Measurements from ENCODE around the gene APLNR. TPM values are rescaled to one million over a fixed set of nuclear protein-coding genes. Genes with fewer than 3 reads are reported as not detected.

The APLNR gene
- total RNA-seq, 2 experiments from 2014 or later, result not detected

DNA sequence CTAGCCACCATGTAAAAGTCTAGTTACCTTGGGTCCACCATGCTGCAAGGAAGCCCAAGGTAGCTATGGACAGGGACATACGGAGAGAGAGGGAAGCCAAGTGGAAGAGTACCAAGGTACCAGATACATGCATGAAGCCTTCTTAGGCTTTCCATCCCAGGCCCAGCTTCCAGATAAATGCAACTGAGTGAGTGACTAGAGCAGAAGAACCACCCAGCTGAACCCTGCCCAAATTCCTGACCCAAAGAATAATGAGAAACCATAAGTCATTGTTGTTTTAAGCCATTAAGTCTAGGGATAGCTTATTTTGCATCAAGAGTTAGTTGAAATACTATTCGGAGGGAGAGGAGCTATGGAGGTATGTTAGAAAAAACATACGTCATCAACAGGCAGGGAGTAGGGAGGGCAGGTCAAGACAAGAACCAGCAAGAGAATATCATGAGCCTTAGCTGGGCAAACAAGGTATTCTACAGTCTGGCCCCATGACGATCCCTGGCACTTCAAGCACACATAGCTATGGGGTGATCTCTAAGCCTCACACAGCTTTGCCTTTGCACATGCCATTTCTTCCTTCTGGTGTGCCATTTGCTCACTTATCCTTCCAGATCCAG is 36.5 kb upstream of the APLNR start:
- ATAC-seq (no peak), DNase-seq (no peak)
- intact Hi-C loops (cut with DNase I, micrococcal nuclease), result loop anchor here in 1 of 2 experiments (10.0 kb wide), 1 partner anchor 159 kb away; no protein-coding TSS in a partner anchor
- ChIA-PET POLR2A (no interaction called here), CTCF (interaction anchor here (1.2 kb wide), 1 partner anchor 21 kb away, joined by 6 read pairs; no protein-coding TSS in a partner anchor)
- H3K4me3 Mint-ChIP-seq, result no peak overlapping the region
- H3K9me3 Mint-ChIP-seq (ENCODE audit: low read depth), result peaks cover 7% of the 10 kb centered on the region
- H3K27me3 Mint-ChIP-seq, result peaks cover 28% of the 10 kb centered on the region
- H3K27ac Mint-ChIP-seq, result no peak overlapping the region
- peaks cover 2% of the 10 kb centered on the region for H3K4me1 Mint-ChIP-seq
- no peaks in the 10 kb centered on the region for H3K36me3 Mint-ChIP-seq (ENCODE audit: low read depth)

DNA sequence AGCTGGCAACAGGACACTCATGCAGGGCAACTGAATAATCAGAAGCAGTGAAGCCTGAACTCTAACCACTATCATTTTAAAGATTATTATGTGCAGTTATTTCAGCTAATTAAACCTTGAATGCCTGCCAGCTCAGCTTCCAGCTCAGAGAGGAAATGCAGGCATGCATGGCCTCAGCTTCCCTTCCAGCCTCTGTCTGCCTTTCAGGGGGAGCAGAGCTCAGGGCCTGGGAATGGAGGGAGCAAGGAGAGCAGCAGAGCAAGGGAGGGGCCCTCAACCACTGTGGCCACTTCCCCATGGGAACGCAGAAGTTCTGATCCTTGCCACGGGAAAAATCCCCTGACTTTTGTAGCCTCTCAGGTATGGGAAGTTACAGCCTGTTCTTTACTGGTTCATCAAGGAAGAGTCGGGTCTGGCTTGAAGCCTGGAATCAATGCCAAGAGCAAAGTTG is 32.5 kb upstream of the APLNR start:
- Mint-ChIP-seq H3K4me1 (no peaks in the 10 kb centered on the region), H3K9me3 (ENCODE audit: low read depth) (peaks cover 15% of the 10 kb centered on the region), H3K27ac (no peak overlapping the region), H3K4me3 (no peak overlapping the region), H3K36me3 (ENCODE audit: low read depth) (no peaks in the 10 kb centered on the region), H3K27me3 (peaks cover 18% of the 10 kb centered on the region)
- ChIA-PET POLR2A (no interaction called here), CTCF (interaction anchor here (0.7 to 1.4 kb wide), 5 partner anchors 7 to 150 kb away, joined by 3 to 4 read pairs (median 4); no protein-coding TSS in a partner anchor)
- ATAC-seq (no peak), DNase-seq (no peak)
- intact Hi-C loops (cut with DNase I, micrococcal nuclease), result loop anchor here in 1 of 2 experiments (10.0 kb wide), 1 partner anchor 155 kb away; no protein-coding TSS in a partner anchor

DNA sequence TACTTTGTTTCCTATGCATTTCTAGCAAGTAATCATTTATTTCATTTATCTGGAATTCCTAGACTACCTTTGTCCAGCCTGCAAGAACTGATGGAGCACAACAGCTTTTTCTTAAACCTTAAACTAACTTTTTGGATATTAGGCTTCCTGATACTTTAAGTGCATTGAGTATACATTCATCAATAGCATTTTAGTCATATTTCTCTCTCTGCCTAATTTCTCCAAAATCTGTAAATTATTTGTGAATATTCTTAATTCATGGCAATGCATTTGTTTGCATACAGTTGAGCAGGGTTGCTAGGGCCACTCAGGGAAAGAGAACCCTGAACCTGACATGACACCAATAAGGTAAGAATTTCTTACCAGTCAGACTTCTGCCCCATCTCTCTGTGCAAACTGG is 29.1 kb upstream of the APLNR start:
- intact Hi-C loops (cut with DNase I, micrococcal nuclease), result no loop called here
- H3K9me3 Mint-ChIP-seq (ENCODE audit: low read depth), result peaks cover 8% of the 10 kb centered on the region
- no peak overlapping the region for H3K4me3 Mint-ChIP-seq
- no peaks in the 10 kb centered on the region for H3K4me1 Mint-ChIP-seq
- no peak for ATAC-seq
- ChIA-PET CTCF (interaction anchor here (0.7 kb wide), 1 partner anchor 11 kb away, joined by 3 read pairs; no protein-coding TSS in a partner anchor), POLR2A (no interaction called here)
- no peak overlapping the region for H3K27ac Mint-ChIP-seq
- no peaks in the 10 kb centered on the region for H3K36me3 Mint-ChIP-seq (ENCODE audit: low read depth)
- peaks cover 19% of the 10 kb centered on the region for H3K27me3 Mint-ChIP-seq
- no peak for DNase-seq

DNA sequence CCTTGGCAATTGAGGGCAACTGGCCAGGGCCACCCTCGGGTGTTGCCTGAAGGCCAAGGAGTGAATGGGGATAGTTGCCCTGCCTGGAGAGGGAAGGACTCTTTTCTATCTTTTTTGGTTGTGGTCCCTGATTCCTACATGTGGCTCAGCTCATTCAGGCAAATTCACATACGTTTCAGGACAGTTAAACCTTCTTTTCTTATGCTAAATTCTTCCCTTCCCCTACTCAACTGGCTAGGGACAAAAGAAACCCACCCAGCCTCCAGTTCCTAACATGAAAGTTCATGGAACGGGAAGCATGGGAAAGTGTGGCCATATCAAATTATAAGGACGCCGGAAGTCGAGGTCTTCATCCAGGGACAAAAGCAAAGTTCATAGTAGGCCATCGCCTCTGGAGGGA is 26.3 kb upstream of the APLNR start:
- Mint-ChIP-seq H3K27me3 (peaks cover 13% of the 10 kb centered on the region), H3K9me3 (ENCODE audit: low read depth) (peaks cover 8% of the 10 kb centered on the region), H3K4me3 (no peak overlapping the region), H3K36me3 (ENCODE audit: low read depth) (no peaks in the 10 kb centered on the region), H3K4me1 (no peaks in the 10 kb centered on the region), H3K27ac (no peak overlapping the region)
- intact Hi-C loops (cut with DNase I, micrococcal nuclease), result no loop called here
- CTCF ChIA-PET, result no interaction called here
- no peak for DNase-seq
- POLR2A ChIA-PET, result no interaction called here
- ATAC-seq, result no peak

DNA sequence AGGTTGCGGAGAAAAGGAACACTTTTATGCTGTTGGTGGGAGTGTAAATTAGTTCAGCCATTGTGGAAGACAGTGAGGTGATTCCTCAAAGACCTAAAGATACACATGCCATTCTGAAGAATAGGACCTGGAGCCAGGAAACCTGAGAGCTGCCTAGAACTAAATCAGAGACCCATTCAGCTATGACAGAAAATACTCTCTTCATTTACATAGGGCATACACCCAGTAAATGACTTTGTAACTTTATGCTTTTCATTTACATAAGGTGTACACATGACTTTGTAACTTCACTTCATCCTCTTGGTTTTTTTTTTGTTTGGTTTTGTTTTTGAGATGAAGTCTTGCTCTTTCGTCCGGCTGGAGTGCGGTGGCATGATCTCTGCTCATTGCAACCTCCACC is 25.1 kb upstream of the APLNR start:
- ChIA-PET CTCF (interaction anchor here (1.0 kb wide), 1 partner anchor 12 kb away, joined by 3 read pairs; no protein-coding TSS in a partner anchor), POLR2A (no interaction called here)
- ATAC-seq (no peak), DNase-seq (no peak)
- Mint-ChIP-seq H3K4me3 (no peak overlapping the region), H3K27ac (no peak overlapping the region), H3K27me3 (peaks cover 9% of the 10 kb centered on the region), H3K9me3 (ENCODE audit: low read depth) (peaks cover 5% of the 10 kb centered on the region), H3K4me1 (no peaks in the 10 kb centered on the region), H3K36me3 (ENCODE audit: low read depth) (no peaks in the 10 kb centered on the region)
- intact Hi-C loops (cut with DNase I, micrococcal nuclease), result no loop called here

DNA sequence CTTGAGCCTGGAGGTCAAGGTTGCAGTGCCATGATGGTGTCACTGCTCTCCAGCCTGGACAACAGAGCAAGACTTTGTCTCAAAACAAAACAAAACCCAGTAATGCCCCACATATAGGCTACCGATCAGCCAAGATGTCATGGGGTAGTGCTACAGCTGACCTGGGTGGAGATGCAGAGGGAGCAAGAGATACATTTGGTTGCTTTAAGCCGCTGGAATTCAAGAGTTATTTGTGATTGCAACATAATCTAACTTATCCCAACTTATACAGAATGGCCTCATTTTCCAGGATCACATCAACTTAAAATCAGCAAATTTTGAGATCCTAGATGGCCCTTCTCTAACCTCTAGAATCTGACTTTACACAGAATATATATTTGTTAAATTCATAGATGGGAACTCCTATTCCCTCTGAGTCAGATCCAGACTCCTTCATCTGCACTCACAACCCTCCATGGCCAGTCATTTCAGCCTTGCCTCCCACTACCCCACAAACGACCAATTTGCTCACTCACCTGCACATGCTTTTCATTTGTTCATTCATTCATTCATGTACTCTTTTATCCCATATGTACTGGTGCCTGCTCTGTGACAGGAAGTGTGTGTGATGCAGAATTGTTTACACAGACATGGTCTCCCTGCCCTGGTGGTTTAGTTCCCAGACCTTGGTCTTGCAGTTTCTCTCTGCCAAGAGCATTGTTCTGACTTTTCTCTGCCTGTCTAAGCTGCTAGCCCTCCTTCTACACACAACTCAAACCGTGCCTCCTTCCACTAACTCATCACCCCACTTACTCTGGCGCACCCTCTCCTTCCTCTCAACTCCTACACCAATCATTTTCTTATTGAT is 24.1 kb upstream of the APLNR start:
- DNase-seq (peak; percentile 7), ATAC-seq (no peak)
- Mint-ChIP-seq H3K4me3 (no peak overlapping the region), H3K36me3 (ENCODE audit: low read depth) (no peaks in the 10 kb centered on the region), H3K27me3 (peaks cover 9% of the 10 kb centered on the region), H3K4me1 (no peaks in the 10 kb centered on the region), H3K27ac (no peak overlapping the region), H3K9me3 (ENCODE audit: low read depth) (peaks cover 4% of the 10 kb centered on the region)
- intact Hi-C loops (cut with DNase I, micrococcal nuclease), result no loop called here
- ChIA-PET CTCF (interaction anchor here (1.3 kb wide), 1 partner anchor 17 kb away, joined by 3 read pairs; no protein-coding TSS in a partner anchor), POLR2A (interaction anchor here (0.6 kb wide), 1 partner anchor 12 kb away, joined by 7 read pairs; no protein-coding TSS in a partner anchor)

DNA sequence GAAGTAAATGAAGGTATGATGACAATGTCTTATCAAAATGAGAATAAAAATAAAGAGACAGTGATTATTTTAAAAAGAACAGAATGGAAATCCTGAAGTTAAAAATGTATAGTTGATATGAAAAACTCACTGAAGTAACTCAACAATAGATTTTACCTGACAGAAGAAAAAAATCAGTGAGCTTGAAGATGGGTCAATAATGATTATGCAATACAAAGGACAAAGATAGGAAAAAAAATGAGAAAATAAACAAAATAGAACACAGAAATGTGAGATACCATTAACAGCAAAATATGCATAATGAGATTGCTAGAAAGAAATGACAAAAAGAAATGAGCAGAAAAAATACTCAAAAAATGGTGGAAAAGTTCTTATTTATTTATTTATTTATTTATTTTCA is 19.1 kb upstream of the APLNR start:
- Mint-ChIP-seq H3K4me1 (no peaks in the 10 kb centered on the region), H3K27ac (no peak overlapping the region), H3K27me3 (peaks cover 30% of the 10 kb centered on the region), H3K9me3 (ENCODE audit: low read depth) (no peaks in the 10 kb centered on the region), H3K4me3 (no peak overlapping the region), H3K36me3 (ENCODE audit: low read depth) (no peaks in the 10 kb centered on the region)
- DNase-seq (no peak), ATAC-seq (no peak)
- CTCF ChIA-PET, result interaction anchor here (0.6 to 1.6 kb wide), 3 partner anchors 21 to 227 kb away, joined by 3 read pairs; no protein-coding TSS in a partner anchor
- POLR2A ChIA-PET, result no interaction called here
- intact Hi-C loops (cut with DNase I, micrococcal nuclease), result no loop called here

DNA sequence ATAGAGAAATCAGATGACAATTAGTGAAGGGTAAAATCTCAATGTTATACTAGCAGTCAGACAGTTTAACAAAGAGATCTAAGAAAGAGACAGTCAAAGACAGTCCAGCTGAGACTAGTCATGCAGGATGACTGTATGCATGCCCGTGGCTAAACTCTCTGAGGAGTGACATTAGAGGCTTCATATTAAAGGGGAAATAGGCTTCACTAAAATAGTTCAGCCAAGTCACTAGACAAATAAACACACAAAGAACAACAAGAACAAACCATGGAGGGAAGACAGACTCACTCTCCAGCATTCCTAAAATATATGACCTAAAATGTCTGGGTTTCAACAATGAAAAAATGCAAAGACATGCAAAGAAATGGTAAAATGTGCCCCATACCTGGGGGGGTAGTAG is 18.6 kb upstream of the APLNR start:
- ATAC-seq, result no peak
- Mint-ChIP-seq H3K27me3 (peaks cover 34% of the 10 kb centered on the region), H3K4me3 (no peak overlapping the region), H3K27ac (no peak overlapping the region), H3K4me1 (no peaks in the 10 kb centered on the region), H3K36me3 (ENCODE audit: low read depth) (no peaks in the 10 kb centered on the region), H3K9me3 (ENCODE audit: low read depth) (no peaks in the 10 kb centered on the region)
- ChIA-PET CTCF (interaction anchor here (1.6 kb wide), 1 partner anchor 45 kb away, joined by 3 read pairs; no protein-coding TSS in a partner anchor), POLR2A (no interaction called here)
- DNase-seq, result no peak
- intact Hi-C loops (cut with DNase I, micrococcal nuclease), result no loop called here

DNA sequence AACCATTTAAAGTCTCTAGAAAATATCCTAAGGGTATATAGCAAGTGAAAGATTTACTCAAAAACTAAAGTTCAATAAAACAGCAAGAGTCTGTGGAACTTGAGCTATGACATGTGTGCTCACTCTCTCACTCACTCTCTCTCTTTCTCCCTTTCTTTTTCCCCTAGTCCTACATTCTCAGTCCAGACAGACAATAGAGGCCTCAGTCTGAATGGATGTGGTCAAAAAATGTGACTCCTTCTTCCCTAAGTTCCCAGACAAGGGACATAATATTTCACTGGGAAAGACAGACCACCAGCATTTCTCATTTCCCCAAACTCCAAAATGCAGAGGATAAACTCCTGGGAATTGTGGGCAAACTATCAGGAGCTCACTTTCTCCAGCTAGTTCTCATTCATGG is 17.6 kb upstream of the APLNR start:
- DNase-seq (no peak), ATAC-seq (no peak)
- intact Hi-C loops (cut with DNase I, micrococcal nuclease), result no loop called here
- H3K27ac Mint-ChIP-seq, result no peak overlapping the region
- peaks cover 8% of the 10 kb centered on the region for H3K4me1 Mint-ChIP-seq
- H3K27me3 Mint-ChIP-seq, result peaks cover 34% of the 10 kb centered on the region
- no peaks in the 10 kb centered on the region for H3K36me3 Mint-ChIP-seq (ENCODE audit: low read depth)
- no peak overlapping the region for H3K4me3 Mint-ChIP-seq
- ChIA-PET CTCF (interaction anchor here (0.6 to 1.7 kb wide), 3 partner anchors 10 to 413 kb away, joined by 3 to 7 read pairs (median 4); no protein-coding TSS in a partner anchor), POLR2A (no interaction called here)
- H3K9me3 Mint-ChIP-seq (ENCODE audit: low read depth), result no peaks in the 10 kb centered on the region

DNA sequence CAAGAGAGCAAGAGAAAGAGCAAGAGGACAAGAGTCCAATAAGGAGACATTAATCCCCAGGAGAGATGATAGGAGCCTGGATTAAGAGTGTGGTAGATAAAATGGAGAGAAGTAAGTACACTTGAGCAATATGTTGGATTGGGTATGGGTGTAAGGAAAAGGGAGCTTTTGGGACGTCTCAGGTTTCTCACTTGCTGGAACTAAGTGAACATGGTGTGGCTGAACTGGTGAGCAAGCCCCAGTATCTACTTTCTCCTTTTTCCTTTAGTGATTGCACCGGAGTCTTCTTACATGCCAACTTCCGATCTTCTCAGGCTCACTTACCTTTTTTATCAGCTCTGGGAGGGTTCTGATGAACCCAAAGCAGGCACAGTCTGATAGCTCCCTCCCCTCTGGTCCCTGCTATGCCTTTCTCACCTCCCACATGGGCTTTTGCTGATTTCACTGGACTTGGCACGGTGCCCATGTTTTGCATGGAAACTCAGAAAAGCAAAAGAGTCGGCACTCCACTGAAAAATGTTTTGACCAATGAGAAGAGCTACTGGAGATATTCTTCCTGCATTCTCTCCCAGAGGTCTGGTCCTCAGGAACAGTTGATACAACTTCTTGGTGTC is 14.5 kb upstream of the APLNR start:
- Mint-ChIP-seq H3K9me3 (ENCODE audit: low read depth) (no peaks in the 10 kb centered on the region), H3K4me1 (peaks cover 11% of the 10 kb centered on the region), H3K27me3 (peaks cover 36% of the 10 kb centered on the region), H3K36me3 (ENCODE audit: low read depth) (no peaks in the 10 kb centered on the region), H3K27ac (no peak overlapping the region), H3K4me3 (no peak overlapping the region)
- no peak for ATAC-seq
- ChIA-PET POLR2A (no interaction called here), CTCF (interaction anchor here (0.6 to 6.1 kb wide), 4 partner anchors 41 to 409 kb away, joined by 3 to 69 read pairs (median 3); no protein-coding TSS in a partner anchor)
- intact Hi-C loops (cut with DNase I, micrococcal nuclease), result no loop called here
- no peak for DNase-seq

DNA sequence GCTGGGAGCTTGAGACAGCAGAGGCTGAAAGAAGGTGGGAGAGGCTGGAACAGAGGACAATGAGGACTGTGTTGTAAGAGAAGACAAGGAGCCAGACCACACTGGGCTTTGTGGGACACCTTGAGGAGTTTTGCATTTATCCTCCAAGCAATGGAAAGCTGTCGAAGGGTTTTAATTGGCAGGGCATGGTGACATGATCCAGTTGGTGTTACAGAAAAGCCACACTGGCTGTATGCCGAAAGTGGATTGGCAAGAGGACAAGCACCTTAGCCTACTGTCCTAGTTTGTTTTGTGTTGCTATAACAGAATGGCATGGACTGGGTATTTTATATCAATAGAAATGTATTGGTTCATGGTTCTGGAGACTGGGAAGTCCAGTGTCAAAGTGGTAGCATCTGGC is 14.0 kb upstream of the APLNR start:
- H3K27me3 Mint-ChIP-seq, result peaks cover 36% of the 10 kb centered on the region
- DNase-seq (no peak), ATAC-seq (no peak)
- CTCF ChIA-PET, result interaction anchor here (0.6 to 6.1 kb wide), 5 partner anchors 8 to 408 kb away, joined by 3 to 69 read pairs (median 3); no protein-coding TSS in a partner anchor
- H3K36me3 Mint-ChIP-seq (ENCODE audit: low read depth), result no peaks in the 10 kb centered on the region
- H3K27ac Mint-ChIP-seq, result no peak overlapping the region
- intact Hi-C loops (cut with DNase I, micrococcal nuclease), result no loop called here
- H3K4me1 Mint-ChIP-seq, result peaks cover 11% of the 10 kb centered on the region
- POLR2A ChIA-PET, result no interaction called here
- H3K9me3 Mint-ChIP-seq (ENCODE audit: low read depth), result no peaks in the 10 kb centered on the region
- no peak overlapping the region for H3K4me3 Mint-ChIP-seq

Measured in activated CD4-positive, alpha-beta T cell treated with anti-CD3 and anti-CD28 coated beads for 36 hours (primary cell).